ENCODE data around the gene RAB44. TPM values are rescaled to one million over a fixed set of nuclear protein-coding genes. Genes with fewer than 3 reads are reported as not detected.

RAB44 gene
- total and polyA plus RNA-seq, 2 of the 13 experiments (the other 11 are each of a cell fraction or from before 2014, with no cell fraction given): not detected

DNA sequence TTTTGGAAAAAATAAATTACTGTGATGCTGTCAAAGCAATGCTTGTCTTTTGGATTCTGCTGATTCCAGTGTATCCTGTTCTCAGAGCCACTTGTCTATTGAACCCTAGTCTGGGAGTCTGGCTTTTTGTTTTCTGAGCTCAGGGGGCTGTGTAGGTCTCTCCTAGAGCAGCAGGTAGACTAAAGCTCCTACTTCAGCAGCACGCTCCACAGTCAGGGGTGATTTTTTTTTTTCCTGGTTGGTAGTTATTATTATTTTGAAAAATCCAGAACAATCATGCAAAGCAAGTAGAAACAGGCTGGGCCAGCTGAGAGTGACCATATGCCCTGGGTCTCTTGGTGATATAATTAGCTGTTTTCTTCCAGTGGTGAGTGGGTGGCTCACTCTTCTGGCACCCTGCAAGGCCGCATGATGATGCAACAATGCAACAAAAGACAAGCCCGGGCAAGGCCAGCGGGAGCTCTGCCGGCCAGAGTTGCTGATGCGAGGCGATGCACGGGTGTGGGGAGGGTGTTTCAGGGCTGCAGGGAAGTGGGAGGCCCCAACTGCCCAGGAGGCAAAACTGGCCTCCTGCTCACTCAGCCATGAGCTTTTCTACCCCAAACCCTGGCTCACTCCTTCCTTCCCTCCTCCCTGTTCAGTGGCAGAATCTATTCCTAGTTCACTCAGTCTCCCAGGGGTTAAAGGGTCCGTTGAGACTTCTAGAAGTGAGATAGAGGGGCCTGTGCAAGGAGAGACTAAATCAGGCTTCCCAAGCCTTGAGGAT, 30.6 kb upstream of the RAB44 start (continued):
- no peak for TF ChIP-seq ZNF326 (CRISPR knock-in tag; IDR thresholded peaks at IDR 0.05; ENCODE audit: borderline replicate concordance)
- TF ChIP-seq ZBTB38 (CRISPR knock-in tag; IDR thresholded peaks at IDR 0.05): peak; percentile 96
- TF ChIP-seq, protein P1, sequence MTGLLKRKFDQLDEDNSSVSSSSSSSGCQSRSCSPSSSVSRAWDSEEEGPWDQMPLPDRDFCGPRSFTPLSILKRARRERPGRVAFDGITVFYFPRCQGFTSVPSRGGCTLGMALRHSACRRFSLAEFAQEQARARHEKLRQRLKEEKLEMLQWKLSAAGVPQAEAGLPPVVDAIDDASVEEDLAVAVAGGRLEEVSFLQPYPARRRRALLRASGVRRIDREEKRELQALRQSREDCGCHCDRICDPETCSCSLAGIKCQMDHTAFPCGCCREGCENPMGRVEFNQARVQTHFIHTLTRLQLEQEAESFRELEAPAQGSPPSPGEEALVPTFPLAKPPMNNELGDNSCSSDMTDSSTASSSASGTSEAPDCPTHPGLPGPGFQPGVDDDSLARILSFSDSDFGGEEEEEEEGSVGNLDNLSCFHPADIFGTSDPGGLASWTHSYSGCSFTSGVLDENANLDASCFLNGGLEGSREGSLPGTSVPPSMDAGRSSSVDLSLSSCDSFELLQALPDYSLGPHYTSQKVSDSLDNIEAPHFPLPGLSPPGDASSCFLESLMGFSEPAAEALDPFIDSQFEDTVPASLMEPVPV (CRISPR knock-in tag; IDR thresholded peaks at IDR 0.05): 0 out of 2 replicates have a peak, but pooled peaks have one; percentile 33
- TF ChIP-seq, protein P2, sequence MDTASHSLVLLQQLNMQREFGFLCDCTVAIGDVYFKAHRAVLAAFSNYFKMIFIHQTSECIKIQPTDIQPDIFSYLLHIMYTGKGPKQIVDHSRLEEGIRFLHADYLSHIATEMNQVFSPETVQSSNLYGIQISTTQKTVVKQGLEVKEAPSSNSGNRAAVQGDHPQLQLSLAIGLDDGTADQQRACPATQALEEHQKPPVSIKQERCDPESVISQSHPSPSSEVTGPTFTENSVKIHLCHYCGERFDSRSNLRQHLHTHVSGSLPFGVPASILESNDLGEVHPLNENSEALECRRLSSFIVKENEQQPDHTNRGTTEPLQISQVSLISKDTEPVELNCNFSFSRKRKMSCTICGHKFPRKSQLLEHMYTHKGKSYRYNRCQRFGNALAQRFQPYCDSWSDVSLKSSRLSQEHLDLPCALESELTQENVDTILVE (CRISPR knock-in tag; IDR thresholded peaks at IDR 0.05): peak; percentile 85
- TF ChIP-seq, protein P3, sequence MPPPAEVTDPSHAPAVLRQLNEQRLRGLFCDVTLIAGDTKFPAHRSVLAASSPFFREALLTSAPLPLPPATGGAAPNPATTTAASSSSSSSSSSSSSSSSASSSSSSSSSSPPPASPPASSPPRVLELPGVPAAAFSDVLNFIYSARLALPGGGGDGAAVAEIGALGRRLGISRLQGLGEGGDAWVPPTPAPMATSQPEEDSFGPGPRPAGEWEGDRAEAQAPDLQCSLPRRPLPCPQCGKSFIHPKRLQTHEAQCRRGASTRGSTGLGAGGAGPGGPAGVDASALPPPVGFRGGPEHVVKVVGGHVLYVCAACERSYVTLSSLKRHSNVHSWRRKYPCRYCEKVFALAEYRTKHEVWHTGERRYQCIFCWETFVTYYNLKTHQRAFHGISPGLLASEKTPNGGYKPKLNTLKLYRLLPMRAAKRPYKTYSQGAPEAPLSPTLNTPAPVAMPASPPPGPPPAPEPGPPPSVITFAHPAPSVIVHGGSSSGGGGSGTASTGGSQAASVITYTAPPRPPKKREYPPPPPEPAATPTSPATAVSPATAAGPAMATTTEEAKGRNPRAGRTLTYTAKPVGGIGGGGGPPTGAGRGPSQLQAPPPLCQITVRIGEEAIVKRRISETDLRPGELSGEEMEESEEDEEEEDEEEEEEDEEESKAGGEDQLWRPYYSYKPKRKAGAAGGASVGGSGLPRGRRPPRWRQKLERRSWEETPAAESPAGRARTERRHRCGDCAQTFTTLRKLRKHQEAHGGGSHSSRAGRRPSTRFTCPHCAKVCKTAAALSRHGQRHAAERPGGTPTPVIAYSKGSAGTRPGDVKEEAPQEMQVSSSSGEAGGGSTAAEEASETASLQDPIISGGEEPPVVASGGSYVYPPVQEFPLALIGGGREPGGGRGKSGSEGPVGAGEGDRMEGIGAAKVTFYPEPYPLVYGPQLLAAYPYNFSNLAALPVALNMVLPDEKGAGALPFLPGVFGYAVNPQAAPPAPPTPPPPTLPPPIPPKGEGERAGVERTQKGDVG (CRISPR knock-in tag; IDR thresholded peaks at IDR 0.05; ENCODE audit: borderline replicate concordance): peak; percentile 80; the same call in 1 of the 2 replicates
- peak; percentile 98 for TF ChIP-seq ZNF331 (CRISPR knock-in tag; IDR thresholded peaks at IDR 0.05)
- no peak for TF ChIP-seq CENPT (CRISPR knock-in tag; IDR thresholded peaks at IDR 0.05; ENCODE audit: low read depth)
- TF ChIP-seq, protein P4, sequence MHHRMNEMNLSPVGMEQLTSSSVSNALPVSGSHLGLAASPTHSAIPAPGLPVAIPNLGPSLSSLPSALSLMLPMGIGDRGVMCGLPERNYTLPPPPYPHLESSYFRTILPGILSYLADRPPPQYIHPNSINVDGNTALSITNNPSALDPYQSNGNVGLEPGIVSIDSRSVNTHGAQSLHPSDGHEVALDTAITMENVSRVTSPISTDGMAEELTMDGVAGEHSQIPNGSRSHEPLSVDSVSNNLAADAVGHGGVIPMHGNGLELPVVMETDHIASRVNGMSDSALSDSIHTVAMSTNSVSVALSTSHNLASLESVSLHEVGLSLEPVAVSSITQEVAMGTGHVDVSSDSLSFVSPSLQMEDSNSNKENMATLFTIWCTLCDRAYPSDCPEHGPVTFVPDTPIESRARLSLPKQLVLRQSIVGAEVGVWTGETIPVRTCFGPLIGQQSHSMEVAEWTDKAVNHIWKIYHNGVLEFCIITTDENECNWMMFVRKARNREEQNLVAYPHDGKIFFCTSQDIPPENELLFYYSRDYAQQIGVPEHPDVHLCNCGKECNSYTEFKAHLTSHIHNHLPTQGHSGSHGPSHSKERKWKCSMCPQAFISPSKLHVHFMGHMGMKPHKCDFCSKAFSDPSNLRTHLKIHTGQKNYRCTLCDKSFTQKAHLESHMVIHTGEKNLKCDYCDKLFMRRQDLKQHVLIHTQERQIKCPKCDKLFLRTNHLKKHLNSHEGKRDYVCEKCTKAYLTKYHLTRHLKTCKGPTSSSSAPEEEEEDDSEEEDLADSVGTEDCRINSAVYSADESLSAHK (CRISPR knock-in tag; IDR thresholded peaks at IDR 0.05; ENCODE audit: borderline replicate concordance): no peak
- TF ChIP-seq, protein P5, sequence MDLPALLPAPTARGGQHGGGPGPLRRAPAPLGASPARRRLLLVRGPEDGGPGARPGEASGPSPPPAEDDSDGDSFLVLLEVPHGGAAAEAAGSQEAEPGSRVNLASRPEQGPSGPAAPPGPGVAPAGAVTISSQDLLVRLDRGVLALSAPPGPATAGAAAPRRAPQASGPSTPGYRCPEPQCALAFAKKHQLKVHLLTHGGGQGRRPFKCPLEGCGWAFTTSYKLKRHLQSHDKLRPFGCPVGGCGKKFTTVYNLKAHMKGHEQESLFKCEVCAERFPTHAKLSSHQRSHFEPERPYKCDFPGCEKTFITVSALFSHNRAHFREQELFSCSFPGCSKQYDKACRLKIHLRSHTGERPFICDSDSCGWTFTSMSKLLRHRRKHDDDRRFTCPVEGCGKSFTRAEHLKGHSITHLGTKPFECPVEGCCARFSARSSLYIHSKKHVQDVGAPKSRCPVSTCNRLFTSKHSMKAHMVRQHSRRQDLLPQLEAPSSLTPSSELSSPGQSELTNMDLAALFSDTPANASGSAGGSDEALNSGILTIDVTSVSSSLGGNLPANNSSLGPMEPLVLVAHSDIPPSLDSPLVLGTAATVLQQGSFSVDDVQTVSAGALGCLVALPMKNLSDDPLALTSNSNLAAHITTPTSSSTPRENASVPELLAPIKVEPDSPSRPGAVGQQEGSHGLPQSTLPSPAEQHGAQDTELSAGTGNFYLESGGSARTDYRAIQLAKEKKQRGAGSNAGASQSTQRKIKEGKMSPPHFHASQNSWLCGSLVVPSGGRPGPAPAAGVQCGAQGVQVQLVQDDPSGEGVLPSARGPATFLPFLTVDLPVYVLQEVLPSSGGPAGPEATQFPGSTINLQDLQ (CRISPR knock-in tag; IDR thresholded peaks at IDR 0.05): no peak
- TF ChIP-seq ELF4 (CRISPR knock-in tag; IDR thresholded peaks at IDR 0.05; ENCODE audit: borderline replicate concordance): no peak
- no peak for TF ChIP-seq SIN3B (IDR thresholded peaks at IDR 0.05; ENCODE audit: low read length)
- TF ChIP-seq ZNF224 (CRISPR knock-in tag; IDR thresholded peaks at IDR 0.05): 0 out of 2 replicates have a peak, but pooled peaks have one; percentile 50
- TF ChIP-seq FOXK2 (IDR thresholded peaks at IDR 0.05): no peak
- TF ChIP-seq SMC3 (IDR thresholded peaks at IDR 0.05; ENCODE audit: low read length): peak; percentile 22; the same call in 1 of the 2 replicates
- TF ChIP-seq THYN1 (CRISPR knock-in tag; IDR thresholded peaks at IDR 0.05; ENCODE audit: borderline replicate concordance, low read depth): no peak; the same call in 1 of the 2 replicates
- TF ChIP-seq XBP1 (CRISPR knock-in tag; IDR thresholded peaks at IDR 0.05): no peak
- peak; percentile 90 for TF ChIP-seq CBX1 (IDR thresholded peaks at IDR 0.05; ENCODE audit: low read depth)
- peak; percentile 96 for TF ChIP-seq KAT7 (CRISPR knock-in tag; IDR thresholded peaks at IDR 0.05; ENCODE audit: borderline replicate concordance)
